HAP-1 (cell line): ENCODE data around the gene SLC4A7.

Source experiments
- DNase-seq, 2 experiments: peaks; one replicate each; pipeline ENCODE4 v3.0.0-alpha.2; 2016 to 2020; ENCODE audit warnings: low spot score in 2 of 2
- H3K27me3 ChIP-seq: fragments of 250-450 bp; sonication (Bioruptor Pico); 2 replicates; pipeline ENCODE4 v1.5.1; 2020; ENCODE audit warnings: low read depth, mild to moderate bottlenecking, moderate library complexity
- H3K36me3 ChIP-seq: fragments of 250-450 bp; sonication (Bioruptor Pico); replicated peaks from 2 replicates; pipeline ENCODE4 v1.5.1; 2020; ENCODE audit warnings: mild to moderate bottlenecking
- H3K4me1 ChIP-seq: fragments of 250-450 bp; sonication (Bioruptor Pico); 2 replicates; pipeline ENCODE4 v1.5.1; 2020; ENCODE audit warnings: mild to moderate bottlenecking
- H3K4me3 ChIP-seq: fragments of 250-450 bp; sonication (Bioruptor Pico); 2 replicates; pipeline ENCODE4 v1.5.1; 2020; ENCODE audit warnings: mild to moderate bottlenecking, moderate library complexity
- H3K9me3 ChIP-seq: fragments of 250-450 bp; sonication (Bioruptor Pico); 2 replicates; pipeline ENCODE4 v1.5.1; 2020; ENCODE audit warnings: mild to moderate bottlenecking, moderate library complexity
- in situ Hi-C: fragments of 300-500 bp; cut with MboI; formaldehyde crosslinking; loops from 3 replicates; pipeline ENCODE4 v1.14.3; 2020; ENCODE audit warnings: low sequenced_read_pairs, inconsistent platforms, mixed read lengths

The SLC4A7 gene

DNA sequence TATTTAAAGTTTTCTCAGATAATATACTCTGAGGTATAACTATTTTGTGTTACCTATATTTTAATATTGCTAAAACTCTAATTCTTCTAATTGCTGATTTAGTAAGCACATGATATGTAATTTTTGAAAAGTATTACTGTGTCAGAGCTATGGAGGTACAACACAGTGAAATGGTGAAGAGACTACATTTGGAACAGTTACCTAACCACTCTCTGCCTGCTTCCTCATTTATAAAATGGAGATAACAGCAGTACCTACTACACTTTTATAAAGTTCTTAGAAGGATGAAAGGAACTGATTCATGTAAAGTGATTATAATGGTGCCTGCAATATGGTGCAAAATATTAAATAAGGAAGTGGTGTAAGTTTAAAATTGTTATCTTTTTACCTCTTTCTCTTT is 98.7 kb downstream of the SLC4A7 start:
- in situ Hi-C loops = no loop called here
- Histone ChIP-seq H3K27me3 (no peaks in the 10 kb centered on the region), H3K9me3 (no peaks in the 10 kb centered on the region), H3K4me1 (no peaks in the 10 kb centered on the region), H3K36me3 (peaks cover 21% of the 10 kb centered on the region), H3K4me3 (no peak overlapping the region)
- DNase-seq = no peak

GRCh38 chr3:27384191-27384590 is 100.0 kb downstream of the SLC4A7 start:
- Histone ChIP-seq H3K36me3 (peaks cover 20% of the 10 kb centered on the region), H3K9me3 (no peaks in the 10 kb centered on the region), H3K4me3 (no peak overlapping the region), H3K4me1 (peaks cover 2% of the 10 kb centered on the region), H3K27me3 (no peaks in the 10 kb centered on the region)
- DNase-seq = no peak
- in situ Hi-C loops = no loop called here

DNA sequence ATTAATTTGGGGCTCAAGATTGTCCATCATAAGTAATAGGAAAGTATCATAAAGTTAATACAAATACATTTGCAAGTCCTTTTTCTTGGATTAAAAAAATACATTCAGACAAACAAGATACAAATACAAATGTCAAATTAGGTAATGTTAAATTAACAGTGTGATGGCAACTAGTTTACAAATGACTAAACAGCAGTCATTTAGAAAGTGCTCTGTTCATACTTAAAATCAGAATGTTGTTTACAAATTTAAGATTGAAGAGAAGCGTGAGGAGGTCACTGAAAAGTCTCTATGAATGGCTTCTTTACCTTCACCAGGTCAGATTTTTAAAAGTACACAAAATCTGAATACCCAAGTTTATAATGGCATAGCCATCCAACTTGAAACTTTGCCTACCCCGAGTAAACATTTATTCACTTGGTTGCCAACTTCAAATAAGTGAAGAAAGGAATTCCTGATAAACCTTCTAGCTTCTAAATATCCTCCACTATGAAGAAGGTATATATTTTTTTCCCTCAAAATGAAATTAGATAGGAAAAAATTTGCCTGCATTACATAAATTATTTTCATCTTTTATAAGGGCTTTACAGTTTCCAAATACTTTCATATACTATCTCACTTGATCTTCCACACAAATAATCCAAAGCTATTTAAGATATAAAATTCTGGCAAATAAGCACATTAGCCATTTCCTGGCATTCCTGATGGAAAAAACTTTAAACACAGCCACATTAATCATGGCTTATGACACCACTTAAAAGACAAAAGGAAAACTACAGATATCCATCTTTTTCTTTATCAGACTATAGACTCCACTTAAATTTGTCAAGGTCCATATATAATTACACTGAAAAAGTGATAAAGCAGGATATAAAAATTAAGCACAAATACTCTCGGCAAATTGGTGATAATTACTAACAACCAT is 103.5 kb downstream of the SLC4A7 start:
- no peak overlapping the region for H3K4me3 ChIP-seq
- peaks cover 14% of the 10 kb centered on the region for H3K4me1 ChIP-seq
- no peaks in the 10 kb centered on the region for H3K27me3 ChIP-seq
- H3K36me3 ChIP-seq = peaks cover 21% of the 10 kb centered on the region
- no peaks in the 10 kb centered on the region for H3K9me3 ChIP-seq
- in situ Hi-C loops = no loop called here
- no peak for DNase-seq

DNA sequence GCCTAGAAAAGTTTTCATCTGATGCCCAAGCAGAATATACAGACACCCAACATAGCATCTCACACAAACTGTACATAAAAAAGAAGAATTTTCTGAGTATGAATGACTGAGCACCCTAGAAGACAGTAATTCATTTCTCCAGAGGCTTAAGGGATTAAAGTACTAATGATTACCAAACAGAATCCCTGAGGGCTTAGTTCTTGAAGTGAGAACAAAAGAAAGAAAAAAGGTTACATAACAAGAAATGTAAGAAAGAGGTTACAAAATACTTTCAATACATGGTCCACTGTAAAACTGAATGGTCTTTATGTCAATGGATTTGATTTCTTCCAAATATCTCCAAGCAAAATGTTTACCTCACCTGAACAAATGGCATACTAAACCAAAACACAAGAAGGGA is 105.9 kb downstream of the SLC4A7 start:
- H3K36me3 ChIP-seq = peaks cover 14% of the 10 kb centered on the region
- H3K4me1 ChIP-seq = peaks cover 14% of the 10 kb centered on the region
- in situ Hi-C loops = no loop called here
- no peaks in the 10 kb centered on the region for H3K9me3 ChIP-seq
- no peaks in the 10 kb centered on the region for H3K27me3 ChIP-seq
- H3K4me3 ChIP-seq = no peak overlapping the region
- DNase-seq = peak in 1 of 2 experiments; percentile 98

GRCh38 chr3:27376109-27376772 is 107.9 kb downstream of the SLC4A7 start:
- in situ Hi-C loops = no loop called here
- no peaks in the 10 kb centered on the region for H3K27me3 ChIP-seq
- peaks cover 14% of the 10 kb centered on the region for H3K4me1 ChIP-seq
- H3K9me3 ChIP-seq = no peaks in the 10 kb centered on the region
- no peak for DNase-seq
- peaks cover 4% of the 10 kb centered on the region; the same call in 1 of the 2 replicates for H3K36me3 ChIP-seq
- no peak overlapping the region for H3K4me3 ChIP-seq

GRCh38 chr3:27368831-27369607 is 115.2 kb downstream of the SLC4A7 start, which contains the start of gene NEK10:
NEK10 (minus strand) TSS chr3:27369383; CDS start chr3:27352882, 16,501 bp downstream.
- in situ Hi-C loops = no loop called here

DNA sequence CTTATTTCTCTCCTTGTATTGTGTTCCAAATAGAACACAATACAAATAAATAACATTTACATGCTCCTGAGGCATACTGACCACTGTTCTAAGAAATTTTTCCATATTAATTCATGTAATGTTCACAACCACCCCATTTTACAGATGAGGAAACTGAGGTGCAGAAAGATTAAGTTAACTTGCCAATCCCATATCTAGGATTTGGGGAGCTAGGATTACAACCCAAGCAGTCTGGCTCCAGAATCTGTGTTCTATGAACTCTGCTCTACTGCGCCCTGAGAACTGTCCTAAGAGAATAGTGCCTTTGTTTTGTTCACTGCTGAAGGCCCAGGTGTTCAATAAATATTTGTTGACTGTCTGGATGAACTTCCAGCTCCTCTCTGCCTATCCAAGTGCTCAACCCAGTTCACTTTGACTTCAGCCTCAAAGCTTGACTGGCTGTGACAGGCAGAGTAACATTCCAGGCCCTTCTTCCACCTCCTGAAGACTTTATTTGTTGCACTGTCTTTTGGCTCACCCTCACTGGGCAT is 118.1 kb downstream of the SLC4A7 start:
- DNase-seq = no peak
- no peaks in the 10 kb centered on the region; the same call in 1 of the 2 replicates for H3K4me1 ChIP-seq
- in situ Hi-C loops = no loop called here
- H3K36me3 ChIP-seq = no peaks in the 10 kb centered on the region
- H3K4me3 ChIP-seq = no peak overlapping the region
- no peaks in the 10 kb centered on the region for H3K27me3 ChIP-seq
- H3K9me3 ChIP-seq = no peaks in the 10 kb centered on the region

More at GRCh38 chr3:27368831-27369607, 115.2 kb downstream of the SLC4A7 start, which contains the start of gene NEK10:
- Histone ChIP-seq H3K27me3 (no peaks in the 10 kb centered on the region), H3K4me1 (no peaks in the 10 kb centered on the region; the same call in 1 of the 2 replicates), H3K4me3 (peak within 1 kb of the TSS; percentile 53), H3K9me3 (no peaks in the 10 kb centered on the region), H3K36me3 (no peaks in the 10 kb centered on the region)
- DNase-seq = peak; percentile 86 to 94

- no peaks in the 10 kb centered on the region for H3K36me3 ChIP-seq
- peak; percentile 26 to 37 for DNase-seq
- in situ Hi-C loops = no loop called here
These were observed 123.8 kb downstream of the SLC4A7 start for GRCh38 chr3:27360113-27361078.

GRCh38 chr3:27358372-27358771 is 125.8 kb downstream of the SLC4A7 start:
- no peak for DNase-seq
- no peaks in the 10 kb centered on the region for H3K9me3 ChIP-seq
- no peak overlapping the region for H3K4me3 ChIP-seq
- peaks cover 25% of the 10 kb centered on the region for H3K4me1 ChIP-seq
- in situ Hi-C loops = no loop called here
- no peaks in the 10 kb centered on the region for H3K27me3 ChIP-seq
- no peaks in the 10 kb centered on the region for H3K36me3 ChIP-seq

More at GRCh38 chr3:27360113-27361078, 123.8 kb downstream of the SLC4A7 start:
- Histone ChIP-seq H3K4me3 (no peak overlapping the region), H3K27me3 (no peaks in the 10 kb centered on the region), H3K9me3 (no peaks in the 10 kb centered on the region), H3K4me1 (peaks cover 10% of the 10 kb centered on the region)

DNA sequence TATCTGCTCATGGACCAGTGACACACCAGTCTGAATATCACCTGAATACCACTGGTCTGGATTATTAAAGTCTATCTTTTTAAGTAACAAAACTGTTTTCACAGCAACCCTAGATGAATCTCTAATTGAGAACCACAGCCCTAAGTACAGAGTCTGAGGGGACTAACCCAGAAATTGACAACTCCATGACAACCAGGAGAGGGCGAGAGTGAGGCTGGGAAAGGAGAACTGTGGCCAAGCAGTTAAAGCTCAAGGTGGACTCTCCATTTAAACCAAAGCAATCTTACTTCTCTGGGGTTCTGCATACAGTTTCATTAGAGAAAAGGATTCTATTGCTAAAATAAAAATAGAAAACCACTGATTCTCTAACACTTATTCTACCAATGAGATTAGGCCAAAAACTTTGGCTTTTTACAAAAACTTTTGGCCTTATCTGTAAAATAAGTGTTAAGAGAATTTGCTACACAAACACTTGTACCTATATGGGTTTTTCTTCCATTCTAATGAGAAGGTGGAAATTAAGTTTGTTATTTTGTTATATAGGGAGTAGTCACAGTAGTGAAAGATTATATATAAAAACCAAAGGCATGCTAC is 126.4 kb downstream of the SLC4A7 start:
- no peaks in the 10 kb centered on the region for H3K9me3 ChIP-seq

GRCh38 chr3:27356976-27357375 is 127.2 kb downstream of the SLC4A7 start:
- in situ Hi-C loops = no loop called here
- H3K4me3 ChIP-seq = no peak overlapping the region
- H3K9me3 ChIP-seq = no peaks in the 10 kb centered on the region
- no peaks in the 10 kb centered on the region for H3K36me3 ChIP-seq
- no peak for DNase-seq
- H3K27me3 ChIP-seq = no peaks in the 10 kb centered on the region
- peaks cover 28% of the 10 kb centered on the region for H3K4me1 ChIP-seq

More for the DNA sequence above, 126.4 kb downstream of the SLC4A7 start:
- peaks cover 28% of the 10 kb centered on the region for H3K4me1 ChIP-seq
- in situ Hi-C loops = no loop called here
- H3K27me3 ChIP-seq = no peaks in the 10 kb centered on the region
- no peak overlapping the region for H3K4me3 ChIP-seq
- no peaks in the 10 kb centered on the region for H3K36me3 ChIP-seq
- peak; percentile 70 to 80 for DNase-seq

DNA sequence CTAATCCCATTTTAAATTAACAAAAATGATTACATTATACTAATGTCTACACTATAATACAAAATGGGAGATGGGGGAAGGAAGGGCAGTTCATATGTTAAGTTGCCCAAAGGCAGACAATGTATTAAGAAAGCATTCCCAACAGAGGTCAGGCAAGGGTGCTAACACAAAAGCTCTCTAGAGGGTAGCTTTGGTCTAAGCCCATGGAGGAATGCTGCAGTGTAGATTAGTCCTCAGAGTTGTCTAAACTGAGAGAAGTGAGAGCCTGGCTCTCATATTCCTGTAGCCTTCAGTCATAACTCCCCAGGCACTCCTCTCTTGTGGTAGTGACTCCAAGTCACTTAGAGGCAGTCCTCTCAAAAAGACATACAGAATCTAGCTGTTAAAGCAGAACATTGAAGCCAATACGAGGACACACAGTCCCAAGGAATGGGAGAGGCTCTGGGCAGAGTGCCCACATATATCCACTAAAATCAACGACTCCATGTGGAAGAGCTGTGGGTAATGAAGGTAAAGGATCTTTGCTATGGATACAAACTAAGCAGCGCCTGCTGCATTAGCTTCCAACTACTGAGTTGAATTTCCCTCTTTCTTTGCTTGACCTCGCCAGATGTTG is 129.5 kb downstream of the SLC4A7 start:
- Histone ChIP-seq H3K4me1 (peaks cover 18% of the 10 kb centered on the region), H3K4me3 (no peak overlapping the region), H3K9me3 (no peaks in the 10 kb centered on the region), H3K36me3 (no peaks in the 10 kb centered on the region), H3K27me3 (no peaks in the 10 kb centered on the region)
- in situ Hi-C loops = no loop called here
- DNase-seq = peak; percentile 71 to 97
